ENCODE data around the gene FLOT2. TPM values are rescaled to one million over a fixed set of nuclear protein-coding genes. Genes with fewer than 3 reads are reported as not detected.

The FLOT2 gene
- total RNA-seq, 1 experiment from 2014 or later = 126 TPM

DNA sequence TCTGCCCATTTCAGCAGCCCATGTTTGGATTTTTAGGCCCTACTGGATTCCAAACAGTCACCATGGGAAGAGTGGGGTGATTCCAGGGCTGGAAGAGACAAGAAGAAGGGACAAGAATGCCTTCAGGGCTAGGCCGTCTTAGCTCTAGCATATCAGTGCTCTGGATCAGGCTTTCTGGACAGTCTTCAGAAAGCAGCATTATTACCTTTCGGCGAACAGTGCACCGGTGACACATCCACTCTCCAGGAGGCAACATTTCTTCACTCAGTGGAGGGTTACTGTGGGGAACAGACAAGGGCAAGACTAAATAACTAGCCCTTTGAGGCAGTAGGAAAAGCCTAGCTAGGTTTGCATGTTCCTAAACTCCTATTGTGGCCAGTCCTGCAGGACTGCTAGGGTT lies 29.3 kb upstream of the FLOT2 start:
- DNase-seq (ENCODE audit: unreplicated experiment) = no peak
- Mint-ChIP-seq H3K4me1 (ENCODE audit: insufficient read depth, unreplicated experiment) (peaks cover 20% of the 10 kb centered on the region), H3K9me3 (ENCODE audit: unreplicated experiment) (no peaks in the 10 kb centered on the region), H3K4me3 (ENCODE audit: unreplicated experiment) (no peak overlapping the region), H3K27me3 (ENCODE audit: insufficient read depth, unreplicated experiment) (no peaks in the 10 kb centered on the region), H3K36me3 (ENCODE audit: insufficient read depth, unreplicated experiment) (peaks cover 61% of the 10 kb centered on the region), H3K27ac (ENCODE audit: low read depth, unreplicated experiment) (peak overlapping the region; percentile 62)
- ChIA-PET CTCF (interaction anchor here (0.6 to 2.5 kb wide), 9 partner anchors 10 to 1507 kb away, joined by 3 to 13 read pairs (median 3); no protein-coding TSS in a partner anchor), POLR2A (interaction anchor here (0.9 to 6.0 kb wide), 10 partner anchors 10 to 207 kb away, joined by 3 to 30 read pairs (median 5); partner anchors contain the start of gene RPL23A)
- no TSS peak for BruUV-seq (replicated peaks)
- TF ChIP-seq, protein P1, sequence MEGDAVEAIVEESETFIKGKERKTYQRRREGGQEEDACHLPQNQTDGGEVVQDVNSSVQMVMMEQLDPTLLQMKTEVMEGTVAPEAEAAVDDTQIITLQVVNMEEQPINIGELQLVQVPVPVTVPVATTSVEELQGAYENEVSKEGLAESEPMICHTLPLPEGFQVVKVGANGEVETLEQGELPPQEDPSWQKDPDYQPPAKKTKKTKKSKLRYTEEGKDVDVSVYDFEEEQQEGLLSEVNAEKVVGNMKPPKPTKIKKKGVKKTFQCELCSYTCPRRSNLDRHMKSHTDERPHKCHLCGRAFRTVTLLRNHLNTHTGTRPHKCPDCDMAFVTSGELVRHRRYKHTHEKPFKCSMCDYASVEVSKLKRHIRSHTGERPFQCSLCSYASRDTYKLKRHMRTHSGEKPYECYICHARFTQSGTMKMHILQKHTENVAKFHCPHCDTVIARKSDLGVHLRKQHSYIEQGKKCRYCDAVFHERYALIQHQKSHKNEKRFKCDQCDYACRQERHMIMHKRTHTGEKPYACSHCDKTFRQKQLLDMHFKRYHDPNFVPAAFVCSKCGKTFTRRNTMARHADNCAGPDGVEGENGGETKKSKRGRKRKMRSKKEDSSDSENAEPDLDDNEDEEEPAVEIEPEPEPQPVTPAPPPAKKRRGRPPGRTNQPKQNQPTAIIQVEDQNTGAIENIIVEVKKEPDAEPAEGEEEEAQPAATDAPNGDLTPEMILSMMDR (IDR thresholded peaks at IDR 0.05; ENCODE audit: unreplicated experiment) = no peak
- intact Hi-C loops (cut with micrococcal nuclease) = no loop called here

DNA sequence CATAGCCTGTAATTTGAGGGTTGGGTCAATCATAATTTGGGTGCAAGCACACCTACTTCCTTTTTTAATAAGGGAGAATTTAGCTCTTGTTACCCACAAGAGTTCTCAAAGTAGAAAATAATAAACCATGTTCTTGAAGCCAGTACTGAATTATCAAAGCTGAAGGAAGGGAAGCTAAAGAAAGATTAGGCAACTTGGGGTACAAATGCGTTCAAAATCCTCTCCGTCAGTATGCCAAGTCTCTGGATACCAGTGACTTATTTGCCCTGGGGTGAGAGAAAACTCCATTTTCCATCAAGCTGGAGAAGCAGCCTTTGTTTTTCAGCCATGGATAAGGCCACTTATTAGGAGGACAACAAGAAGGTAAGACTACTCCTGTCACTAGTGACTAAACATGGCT lies 28.8 kb upstream of the FLOT2 start:
- no peaks in the 10 kb centered on the region for H3K9me3 Mint-ChIP-seq (ENCODE audit: unreplicated experiment)
- peaks cover 65% of the 10 kb centered on the region for H3K36me3 Mint-ChIP-seq (ENCODE audit: insufficient read depth, unreplicated experiment)
- TF ChIP-seq, protein P1 (IDR thresholded peaks at IDR 0.05; ENCODE audit: unreplicated experiment) = no peak
- POLR2A ChIA-PET = interaction anchor here (0.9 to 6.0 kb wide), 9 partner anchors 10 to 207 kb away, joined by 3 to 30 read pairs (median 6); partner anchors contain the start of gene RPL23A
- no peaks in the 10 kb centered on the region for H3K27me3 Mint-ChIP-seq (ENCODE audit: insufficient read depth, unreplicated experiment)
- peaks cover 20% of the 10 kb centered on the region for H3K4me1 Mint-ChIP-seq (ENCODE audit: insufficient read depth, unreplicated experiment)
- intact Hi-C loops (cut with micrococcal nuclease) = no loop called here
- DNase-seq (ENCODE audit: unreplicated experiment) = peak; percentile 37
- H3K27ac Mint-ChIP-seq (ENCODE audit: low read depth, unreplicated experiment) = peak overlapping the region; percentile 62
- no TSS peak for BruUV-seq (replicated peaks)
- no peak overlapping the region for H3K4me3 Mint-ChIP-seq (ENCODE audit: unreplicated experiment)
- CTCF ChIA-PET = interaction anchor here (0.6 to 2.5 kb wide), 9 partner anchors 10 to 1507 kb away, joined by 3 to 13 read pairs (median 3); no protein-coding TSS in a partner anchor

DNA sequence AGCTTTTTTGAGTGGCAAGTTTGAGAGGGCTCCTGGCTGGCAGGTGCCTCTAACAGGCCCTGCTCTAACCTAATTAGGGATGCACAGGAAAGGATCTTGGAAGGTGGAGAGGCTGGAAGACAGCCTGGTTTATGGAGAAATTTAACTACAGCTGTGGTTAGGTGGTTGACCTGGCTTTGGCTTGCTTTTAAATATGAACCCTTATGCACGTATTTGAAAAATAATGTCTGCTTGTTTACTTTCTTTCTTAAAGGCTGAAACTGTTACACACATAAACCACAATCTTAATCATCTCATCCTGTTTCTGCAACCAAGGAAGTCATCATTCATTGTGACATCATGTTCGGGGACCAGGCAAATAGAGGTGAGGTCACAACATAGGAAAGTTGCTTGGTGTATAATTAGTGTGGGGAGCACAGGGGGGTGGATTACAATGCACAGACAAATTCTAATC lies 28.4 kb upstream of the FLOT2 start:
- peak overlapping the region; percentile 62 for H3K27ac Mint-ChIP-seq (ENCODE audit: low read depth, unreplicated experiment)
- TF ChIP-seq, protein P1 (IDR thresholded peaks at IDR 0.05; ENCODE audit: unreplicated experiment) = no peak
- POLR2A ChIA-PET = interaction anchor here (0.8 to 6.0 kb wide), 9 partner anchors 11 to 199 kb away, joined by 3 to 30 read pairs (median 6); no protein-coding TSS in a partner anchor
- no peaks in the 10 kb centered on the region for H3K27me3 Mint-ChIP-seq (ENCODE audit: insufficient read depth, unreplicated experiment)
- TSS peak; percentile 21 for BruUV-seq (replicated peaks)
- peak; percentile 88 for DNase-seq (ENCODE audit: unreplicated experiment)
- H3K9me3 Mint-ChIP-seq (ENCODE audit: unreplicated experiment) = no peaks in the 10 kb centered on the region
- peaks cover 20% of the 10 kb centered on the region for H3K4me1 Mint-ChIP-seq (ENCODE audit: insufficient read depth, unreplicated experiment)
- intact Hi-C loops (cut with micrococcal nuclease) = no loop called here
- peaks cover 65% of the 10 kb centered on the region for H3K36me3 Mint-ChIP-seq (ENCODE audit: insufficient read depth, unreplicated experiment)
- CTCF ChIA-PET = interaction anchor here (0.6 to 2.5 kb wide), 7 partner anchors 9 to 165 kb away, joined by 3 to 13 read pairs (median 4); no protein-coding TSS in a partner anchor
- no peak overlapping the region for H3K4me3 Mint-ChIP-seq (ENCODE audit: unreplicated experiment)

DNA sequence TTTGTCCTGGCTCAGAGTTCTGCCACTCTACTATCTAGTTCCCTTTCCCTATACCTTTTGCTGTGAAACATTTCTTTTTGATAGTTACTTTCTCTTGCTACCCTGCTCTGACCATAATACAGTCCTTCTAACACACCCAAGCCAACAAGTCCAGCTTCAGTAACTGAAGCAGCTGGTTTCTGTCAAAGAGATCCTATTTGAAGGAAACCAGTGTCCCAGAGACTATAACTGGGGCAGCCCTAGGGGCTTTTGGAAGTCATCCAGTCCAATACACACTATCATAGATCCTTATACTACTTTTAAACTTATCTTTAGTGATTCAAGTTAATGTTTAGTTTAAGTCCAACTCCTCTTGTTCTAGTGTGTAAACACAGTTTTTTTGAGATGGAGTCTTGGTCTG lies 22.7 kb upstream of the FLOT2 start:
- Mint-ChIP-seq H3K9me3 (ENCODE audit: unreplicated experiment) (peaks cover 4% of the 10 kb centered on the region), H3K4me3 (ENCODE audit: unreplicated experiment) (no peak overlapping the region), H3K36me3 (ENCODE audit: insufficient read depth, unreplicated experiment) (peaks cover 95% of the 10 kb centered on the region), H3K27ac (ENCODE audit: low read depth, unreplicated experiment) (no peak overlapping the region), H3K4me1 (ENCODE audit: insufficient read depth, unreplicated experiment) (peaks cover 4% of the 10 kb centered on the region), H3K27me3 (ENCODE audit: insufficient read depth, unreplicated experiment) (no peaks in the 10 kb centered on the region)
- intact Hi-C loops (cut with micrococcal nuclease) = no loop called here
- TF ChIP-seq, protein P1 (IDR thresholded peaks at IDR 0.05; ENCODE audit: unreplicated experiment) = no peak
- DNase-seq (ENCODE audit: unreplicated experiment) = no peak
- CTCF ChIA-PET = interaction anchor here (1.3 kb wide), 1 partner anchor 194 kb away, joined by 4 read pairs; the partner anchor contains the start of gene TLCD1
- BruUV-seq (replicated peaks) = no TSS peak
- POLR2A ChIA-PET = no interaction called here
